Measurements from ENCODE around the gene TMEM131L.

- TF ChIP-seq POLR2AphosphoS5 (IDR thresholded peaks at IDR 0.05) (peak in 2 of 4 donors; percentile 36 to 56), CTCF (IDR thresholded peaks at IDR 0.05) (no peak), POLR2A (IDR thresholded peaks at IDR 0.05) (no peak), EP300 (IDR thresholded peaks at IDR 0.05) (no peak)
Measured at GRCh38 chr4:153651587-153651986, 185.4 kb downstream of the TMEM131L start.
